ENCODE measurements around the gene CEMP1. TPM values are rescaled to one million over a fixed set of nuclear protein-coding genes. Genes with fewer than 3 reads are reported as not detected.
"Not testable (repeated sequence)": the region's sequence is repeated elsewhere in the genome, so short reads cannot be mapped to it uniquely, and the experiment has no call there.

The CEMP1 gene, protein sequence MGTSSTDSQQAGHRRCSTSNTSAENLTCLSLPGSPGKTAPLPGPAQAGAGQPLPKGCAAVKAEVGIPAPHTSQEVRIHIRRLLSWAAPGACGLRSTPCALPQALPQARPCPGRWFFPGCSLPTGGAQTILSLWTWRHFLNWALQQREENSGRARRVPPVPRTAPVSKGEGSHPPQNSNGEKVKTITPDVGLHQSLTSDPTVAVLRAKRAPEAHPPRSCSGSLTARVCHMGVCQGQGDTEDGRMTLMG
- total RNA-seq = 1 to 10 TPM in 1 of 2 experiments, under 1 TPM in 1; 0.80 to 1.1 TPM

GRCh38 chr16:2531371-2531695 is at the start of gene CEMP1:
Gene CEMP1 (minus strand): TSS chr16:2531408. CDS start chr16:2531073, 335 bp downstream.
- Mint-ChIP-seq H3K27ac (peak within 1 kb of the TSS; percentile 100), H3K27me3 (no peaks in the 10 kb centered on the region), H3K36me3 (no peaks in the 10 kb centered on the region), H3K4me1 (peaks cover 10% of the 10 kb centered on the region), H3K9me3 (no peaks in the 10 kb centered on the region), H3K4me3 (peak within 1 kb of the TSS; percentile 96)
- POLR2A ChIA-PET = interaction anchor here (3.5 to 3.7 kb wide), 2 partner anchors 12 to 17 kb away, joined by 43 to 69 read pairs; partner anchors contain the start of genes AMDHD2 and ATP6V0C
- DNase-seq = no peak
- ATAC-seq (ENCODE audit: low read depth) = no peak

- H3K27ac Mint-ChIP-seq; DNase-seq; H3K27me3 Mint-ChIP-seq; H3K36me3 Mint-ChIP-seq; H3K4me3 Mint-ChIP-seq; ATAC-seq (ENCODE audit: low read depth); H3K4me1 Mint-ChIP-seq; H3K9me3 Mint-ChIP-seq; POLR2A ChIA-PET: not testable (repeated sequence)
Observed at GRCh38 chr16:2580818-2581217, 49.6 kb upstream of the CEMP1 start.

GRCh38 chr16:2580143-2580542 is 48.9 kb upstream of the CEMP1 start:
- H3K4me1 Mint-ChIP-seq; ATAC-seq (ENCODE audit: low read depth); H3K9me3 Mint-ChIP-seq; H3K27ac Mint-ChIP-seq; H3K4me3 Mint-ChIP-seq; H3K36me3 Mint-ChIP-seq; DNase-seq; H3K27me3 Mint-ChIP-seq; POLR2A ChIA-PET: not testable (repeated sequence)

- ATAC-seq (ENCODE audit: low read depth); H3K36me3 Mint-ChIP-seq; POLR2A ChIA-PET; H3K9me3 Mint-ChIP-seq; H3K4me1 Mint-ChIP-seq; H3K4me3 Mint-ChIP-seq; H3K27ac Mint-ChIP-seq; H3K27me3 Mint-ChIP-seq; DNase-seq: not testable (repeated sequence)
Observed at GRCh38 chr16:2578905-2579304, 47.7 kb upstream of the CEMP1 start.

- H3K4me3 Mint-ChIP-seq; POLR2A ChIA-PET; ATAC-seq (ENCODE audit: low read depth); H3K36me3 Mint-ChIP-seq; H3K27me3 Mint-ChIP-seq; H3K9me3 Mint-ChIP-seq; H3K4me1 Mint-ChIP-seq; DNase-seq; H3K27ac Mint-ChIP-seq: not testable (repeated sequence)
Observed at GRCh38 chr16:2577044-2577443, 45.8 kb upstream of the CEMP1 start.

- ATAC-seq (ENCODE audit: low read depth); H3K9me3 Mint-ChIP-seq: not testable (repeated sequence)
Observed at GRCh38 chr16:2575839-2576238, 44.6 kb upstream of the CEMP1 start.

GRCh38 chr16:2572704-2573103 is 41.5 kb upstream of the CEMP1 start:
- H3K4me3 Mint-ChIP-seq; H3K27ac Mint-ChIP-seq; H3K9me3 Mint-ChIP-seq; H3K36me3 Mint-ChIP-seq; POLR2A ChIA-PET; DNase-seq; H3K4me1 Mint-ChIP-seq; ATAC-seq (ENCODE audit: low read depth); H3K27me3 Mint-ChIP-seq: not testable (repeated sequence)

More at GRCh38 chr16:2575839-2576238, 44.6 kb upstream of the CEMP1 start:
- DNase-seq, H3K4me3 Mint-ChIP-seq, POLR2A ChIA-PET, H3K4me1 Mint-ChIP-seq, H3K27me3 Mint-ChIP-seq, H3K27ac Mint-ChIP-seq, H3K36me3 Mint-ChIP-seq: not testable (repeated sequence)

GRCh38 chr16:2568573-2568972 is 37.4 kb upstream of the CEMP1 start:
- H3K4me3 Mint-ChIP-seq; ATAC-seq (ENCODE audit: low read depth); H3K27me3 Mint-ChIP-seq; H3K36me3 Mint-ChIP-seq; H3K27ac Mint-ChIP-seq; DNase-seq; POLR2A ChIA-PET; H3K9me3 Mint-ChIP-seq; H3K4me1 Mint-ChIP-seq: not testable (repeated sequence)

DNA sequence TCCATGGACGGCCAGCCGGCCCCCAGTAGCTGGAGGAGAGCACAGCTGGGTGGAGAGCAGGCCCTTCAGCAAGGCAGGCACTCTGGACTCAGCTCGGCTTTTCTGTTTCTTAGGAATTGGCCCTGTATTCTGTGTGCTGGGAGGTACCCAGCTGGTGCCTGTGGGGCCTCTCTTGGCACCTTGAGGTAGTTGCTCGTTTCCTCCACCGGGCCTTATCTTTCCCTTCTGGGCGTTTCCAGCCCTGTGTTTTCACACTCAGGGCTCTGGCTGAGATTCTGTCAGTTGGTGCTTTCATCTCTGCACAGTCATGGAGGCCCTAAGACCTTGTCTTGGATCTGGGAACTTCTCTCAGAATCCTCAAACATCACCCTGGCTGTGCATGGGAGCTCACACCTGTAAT is 36.3 kb upstream of the CEMP1 start:
- POLR2A ChIA-PET; H3K4me3 Mint-ChIP-seq; H3K9me3 Mint-ChIP-seq; H3K4me1 Mint-ChIP-seq; ATAC-seq (ENCODE audit: low read depth); H3K27ac Mint-ChIP-seq; DNase-seq; H3K36me3 Mint-ChIP-seq; H3K27me3 Mint-ChIP-seq: not testable (repeated sequence)

DNA sequence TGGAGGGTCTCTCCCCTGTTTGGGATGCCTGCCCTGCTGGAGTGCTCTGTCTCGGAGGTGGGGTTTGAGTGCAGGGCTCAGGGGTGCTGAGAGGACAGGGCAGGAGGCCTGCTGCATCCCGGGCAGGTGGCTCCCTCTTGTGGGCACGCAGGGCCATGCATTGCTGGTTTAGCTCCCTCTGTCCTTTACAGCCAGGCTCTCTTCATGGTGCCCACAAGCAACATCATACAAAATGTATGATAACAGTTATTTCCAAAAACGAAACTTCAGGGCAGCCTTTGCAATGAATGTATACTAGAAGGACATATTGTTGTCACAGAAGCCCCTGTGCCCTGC is 29.6 kb upstream of the CEMP1 start:
- H3K27ac Mint-ChIP-seq, H3K4me3 Mint-ChIP-seq, H3K4me1 Mint-ChIP-seq, POLR2A ChIA-PET, H3K27me3 Mint-ChIP-seq, H3K9me3 Mint-ChIP-seq, H3K36me3 Mint-ChIP-seq: not testable (repeated sequence)
- peak; percentile 81 for DNase-seq
- peak; percentile 99 for ATAC-seq (ENCODE audit: low read depth)

- H3K9me3 Mint-ChIP-seq; H3K4me1 Mint-ChIP-seq; H3K27ac Mint-ChIP-seq; POLR2A ChIA-PET; H3K4me3 Mint-ChIP-seq; DNase-seq; ATAC-seq (ENCODE audit: low read depth); H3K36me3 Mint-ChIP-seq; H3K27me3 Mint-ChIP-seq: not testable (repeated sequence)
Observed at GRCh38 chr16:2560131-2560797, 29.1 kb upstream of the CEMP1 start.

- POLR2A ChIA-PET; H3K4me1 Mint-ChIP-seq; ATAC-seq (ENCODE audit: low read depth); H3K36me3 Mint-ChIP-seq; H3K9me3 Mint-ChIP-seq; H3K27me3 Mint-ChIP-seq; H3K4me3 Mint-ChIP-seq; DNase-seq; H3K27ac Mint-ChIP-seq: not testable (repeated sequence)
Observed at GRCh38 chr16:2557150-2557549, 25.9 kb upstream of the CEMP1 start.

DNA sequence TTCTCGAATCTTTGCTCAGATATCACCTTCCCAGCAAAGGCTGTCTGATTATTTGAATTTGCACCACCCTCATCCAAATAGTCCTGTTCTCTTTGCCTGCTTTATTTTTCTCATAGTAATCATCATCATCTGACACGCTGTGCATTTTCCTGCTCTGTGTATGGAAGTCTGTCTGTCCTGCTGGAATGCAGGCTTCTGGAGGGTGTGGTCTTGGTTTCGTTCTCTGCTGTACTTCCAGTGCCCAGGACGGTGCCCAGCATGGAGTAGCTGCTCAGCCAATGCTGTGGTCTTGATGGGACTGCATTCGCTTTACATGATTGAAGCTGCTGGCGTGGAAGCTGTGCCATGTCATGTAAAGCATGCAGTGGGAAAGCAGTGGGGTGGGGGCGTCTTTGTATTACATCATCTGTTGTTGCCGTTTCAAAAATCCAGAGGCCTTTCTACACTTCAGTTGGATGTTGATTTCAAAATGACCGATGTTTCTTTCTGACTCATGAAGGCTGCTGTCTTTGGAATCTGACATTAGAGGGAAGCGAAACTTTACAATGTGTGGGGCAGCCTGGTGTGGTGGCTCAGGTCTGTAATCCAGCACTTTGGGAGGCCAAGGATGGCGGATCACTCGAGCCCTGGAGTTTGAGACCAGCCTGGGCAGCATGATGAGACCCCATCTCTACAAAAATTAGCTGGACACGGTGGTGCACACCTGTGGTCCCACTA is 23.7 kb upstream of the CEMP1 start:
- DNase-seq; H3K36me3 Mint-ChIP-seq; H3K9me3 Mint-ChIP-seq; H3K4me1 Mint-ChIP-seq; ATAC-seq (ENCODE audit: low read depth); H3K27me3 Mint-ChIP-seq; H3K27ac Mint-ChIP-seq; POLR2A ChIA-PET; H3K4me3 Mint-ChIP-seq: not testable (repeated sequence)

DNA sequence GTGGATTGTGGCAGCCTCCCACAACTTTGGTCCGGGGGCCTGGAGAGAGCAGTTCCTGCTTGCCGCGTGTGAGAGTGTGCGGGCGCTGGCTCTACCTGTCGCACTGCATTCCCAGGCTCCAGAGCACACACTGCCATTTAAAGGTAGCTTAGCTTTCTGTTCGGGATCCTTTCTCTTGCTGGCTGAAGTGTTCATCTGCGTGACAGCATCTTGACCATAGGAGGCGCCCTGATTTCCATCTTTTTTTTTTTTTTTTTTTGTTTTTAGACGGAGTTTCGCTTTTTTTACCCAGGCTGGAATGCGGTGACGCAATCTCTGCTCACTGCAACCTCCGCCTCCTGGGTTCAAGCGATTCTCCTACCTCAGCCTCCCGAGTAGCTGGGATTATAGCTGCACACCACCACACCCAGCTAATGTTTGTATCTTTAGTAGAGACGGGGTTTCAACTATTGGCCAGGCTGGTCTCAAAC is 20.2 kb upstream of the CEMP1 start:
- ATAC-seq (ENCODE audit: low read depth); H3K4me3 Mint-ChIP-seq; H3K9me3 Mint-ChIP-seq; H3K27me3 Mint-ChIP-seq; DNase-seq; H3K4me1 Mint-ChIP-seq; H3K27ac Mint-ChIP-seq; H3K36me3 Mint-ChIP-seq: not testable (repeated sequence)
- POLR2A ChIA-PET = interaction anchor here (0.7 kb wide), 1 partner anchor 365 kb away, joined by 3 read pairs; no protein-coding TSS in a partner anchor

All from activated naive CD8-positive, alpha-beta T cell treated with anti-CD3 and anti-CD28 coated beads, Interleukin-2, amount 10 ng/mL, durations not matched to agents 7 days and 5 days (primary cell).